Testis (tissue), 2 donors: ENCODE measurements around the gene ITGB5.
"Not testable (repeated sequence)": the region's sequence is repeated elsewhere in the genome, so short reads cannot be mapped to it uniquely, and the experiment has no call there.

ENCODE experiments used
- POLR2A ChIP-seq: fragments of 450-650 bp; IDR thresholded peaks from one replicate; pipeline ENCODE4 v1.6.1; 2017; ENCODE audit warnings: antibody characterized with exemption, mild to moderate bottlenecking, moderate library complexity
- TF ChIP-seq, protein P1 (sequence below), 3 experiments: fragments of 450-650 bp in 2 of 3; fragments of 200-600 bp in 1 of 3; sonication (generic) in 1 of 3; IDR thresholded peaks; one replicate each; pipeline ENCODE4 v1.5.1; 2016 to 2019; ENCODE audit warnings: antibody characterized with exemption in 3 of 3, mild to moderate bottlenecking in 2 of 3, moderate library complexity in 1 of 3

DNA sequence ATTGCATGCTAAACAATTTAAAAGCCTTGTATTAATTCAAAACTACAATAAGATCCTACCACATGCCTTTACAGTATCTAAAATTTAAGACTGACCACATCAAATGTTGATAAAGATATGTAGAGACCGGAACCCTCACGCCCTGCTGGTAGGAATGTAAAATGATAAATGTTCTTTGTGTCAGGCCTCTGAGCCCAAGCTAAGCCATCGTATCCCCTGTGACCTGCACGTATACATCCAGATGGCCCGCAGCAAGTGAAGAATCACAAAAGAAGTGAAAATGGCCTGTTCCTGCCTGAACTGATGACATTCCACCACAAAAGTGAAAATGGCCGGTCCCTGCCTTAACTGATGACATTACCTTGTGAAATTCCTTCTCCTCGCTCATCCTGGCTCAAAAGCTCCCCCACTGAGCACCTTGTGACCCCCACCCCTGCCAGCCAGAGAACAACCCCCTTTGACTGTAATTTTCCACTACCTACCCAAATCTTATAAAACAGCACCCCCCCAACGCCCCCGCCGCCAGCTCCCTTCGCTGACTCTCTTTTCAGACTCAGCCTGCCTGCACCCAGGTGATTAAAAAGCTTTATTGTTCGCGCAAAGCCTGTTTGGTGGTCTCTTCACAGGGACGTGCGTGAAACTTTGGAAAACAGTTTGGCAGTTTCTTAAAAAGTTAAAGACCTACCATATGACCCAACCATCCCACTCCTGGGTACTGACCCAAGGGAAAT, 59.5 kb downstream of the ITGB5 start:
- TF ChIP-seq, protein P1, sequence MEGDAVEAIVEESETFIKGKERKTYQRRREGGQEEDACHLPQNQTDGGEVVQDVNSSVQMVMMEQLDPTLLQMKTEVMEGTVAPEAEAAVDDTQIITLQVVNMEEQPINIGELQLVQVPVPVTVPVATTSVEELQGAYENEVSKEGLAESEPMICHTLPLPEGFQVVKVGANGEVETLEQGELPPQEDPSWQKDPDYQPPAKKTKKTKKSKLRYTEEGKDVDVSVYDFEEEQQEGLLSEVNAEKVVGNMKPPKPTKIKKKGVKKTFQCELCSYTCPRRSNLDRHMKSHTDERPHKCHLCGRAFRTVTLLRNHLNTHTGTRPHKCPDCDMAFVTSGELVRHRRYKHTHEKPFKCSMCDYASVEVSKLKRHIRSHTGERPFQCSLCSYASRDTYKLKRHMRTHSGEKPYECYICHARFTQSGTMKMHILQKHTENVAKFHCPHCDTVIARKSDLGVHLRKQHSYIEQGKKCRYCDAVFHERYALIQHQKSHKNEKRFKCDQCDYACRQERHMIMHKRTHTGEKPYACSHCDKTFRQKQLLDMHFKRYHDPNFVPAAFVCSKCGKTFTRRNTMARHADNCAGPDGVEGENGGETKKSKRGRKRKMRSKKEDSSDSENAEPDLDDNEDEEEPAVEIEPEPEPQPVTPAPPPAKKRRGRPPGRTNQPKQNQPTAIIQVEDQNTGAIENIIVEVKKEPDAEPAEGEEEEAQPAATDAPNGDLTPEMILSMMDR (IDR thresholded peaks at IDR 0.05), result not testable (repeated sequence)
- not testable (repeated sequence) for TF ChIP-seq POLR2A
